Measurements from ENCODE around the gene TUBGCP6. TPM values are rescaled to one million over a fixed set of nuclear protein-coding genes. Genes with fewer than 3 reads are reported as not detected.
"Not testable (repeated sequence)": the region's sequence is repeated elsewhere in the genome, so short reads cannot be mapped to it uniquely, and the experiment has no call there.

The TUBGCP6 gene
- total RNA-seq, 1 donor from 2014 or later, result 17.2 TPM

DNA sequence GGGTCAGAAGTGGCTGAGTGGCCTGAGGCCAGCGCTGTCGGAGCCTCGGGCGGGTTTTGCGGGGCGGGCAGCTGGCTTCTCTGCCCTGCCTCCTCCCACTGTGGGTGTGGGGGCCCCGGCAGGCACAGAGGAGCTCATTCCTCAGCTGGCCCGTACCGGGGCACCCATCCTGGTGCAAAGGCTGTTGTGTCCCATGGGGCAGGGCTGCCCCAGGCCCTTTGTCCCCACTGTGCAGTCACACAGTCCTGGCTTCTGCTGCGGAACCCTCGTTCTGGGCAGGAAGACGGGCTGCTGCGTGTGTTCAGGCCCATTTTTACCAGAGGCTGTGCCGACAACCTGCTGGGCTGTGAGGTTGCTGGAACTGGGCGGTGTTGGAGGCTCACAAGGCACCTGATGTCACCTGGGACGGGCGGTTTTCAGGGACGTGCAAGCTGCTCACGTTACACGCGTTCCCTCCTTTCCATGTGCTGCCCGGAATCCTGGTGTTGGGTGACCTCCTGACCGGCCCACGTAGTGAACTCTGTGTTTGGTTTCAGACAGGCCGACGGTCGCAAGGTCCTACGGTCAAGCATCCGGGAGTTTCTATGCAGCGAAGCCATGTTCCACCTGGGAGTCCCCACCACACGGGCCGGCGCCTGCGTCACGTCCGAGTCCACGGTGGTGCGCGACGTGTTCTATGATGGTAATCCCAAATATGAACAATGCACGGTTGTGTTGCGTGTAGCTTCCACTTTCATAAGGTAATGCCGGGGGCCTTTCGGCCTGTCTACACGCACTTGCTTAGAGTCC is 38.8 kb downstream of the TUBGCP6 start:
- peak overlapping the region in 1 of 3 donors; percentile 57 for H3K9ac ChIP-seq (ENCODE audit: low read depth in 1 of 3, low read length in 3 of 3)
- H3K27me3 ChIP-seq (ENCODE audit: control insufficient read depth in 3 of 3, insufficient read depth in 3 of 3, low read length in 3 of 3), result no peaks in the 10 kb centered on the region
- H3K36me3 ChIP-seq (ENCODE audit: control insufficient read depth in 3 of 3, insufficient read depth in 3 of 3, low read length in 3 of 3), result peaks cover 30 to 42% (median 32%) of the 10 kb centered on the region in 3 donors
- H3K4me3 ChIP-seq (ENCODE audit: low read length in 3 of 3), result no peak overlapping the region
- peaks cover 27 to 44% (median 43%) of the 10 kb centered on the region in 3 donors for H3K4me1 ChIP-seq (ENCODE audit: control insufficient read depth in 3 of 3, insufficient read depth in 3 of 3, low read length in 3 of 3)
- no peaks in the 10 kb centered on the region for H3K9me3 ChIP-seq (ENCODE audit: control insufficient read depth in 3 of 3, low read length in 3 of 3)
- H3K27ac ChIP-seq (ENCODE audit: low read depth, low read length), result no peak overlapping the region

DNA sequence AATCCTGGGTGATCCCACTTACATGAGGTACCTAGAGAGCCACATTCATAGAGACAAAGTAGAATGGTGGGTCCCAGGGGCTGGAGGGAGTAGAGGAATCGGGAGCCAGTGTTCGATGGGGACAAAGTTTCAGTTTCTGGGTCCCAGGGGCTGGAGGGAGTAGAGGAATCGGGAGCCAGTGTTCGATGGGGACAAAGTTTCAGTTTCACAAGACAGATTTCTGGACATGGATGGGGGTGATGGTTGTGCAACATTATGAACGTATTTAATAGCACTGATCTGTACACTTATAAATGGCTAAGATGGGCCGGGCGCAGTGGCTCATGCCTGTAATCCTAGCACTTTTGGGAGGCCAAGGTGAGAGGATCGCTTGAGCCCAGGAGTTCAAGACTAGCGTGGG is 39.8 kb downstream of the TUBGCP6 start:
- not testable (repeated sequence) for H3K27me3 ChIP-seq (ENCODE audit: control insufficient read depth in 3 of 3, insufficient read depth in 3 of 3, low read length in 3 of 3); H3K9ac ChIP-seq (ENCODE audit: low read depth in 1 of 3, low read length in 3 of 3); H3K9me3 ChIP-seq (ENCODE audit: control insufficient read depth in 3 of 3, low read length in 3 of 3); H3K4me3 ChIP-seq (ENCODE audit: low read length in 3 of 3); H3K27ac ChIP-seq (ENCODE audit: low read depth, low read length)
- Histone ChIP-seq H3K36me3 (ENCODE audit: control insufficient read depth in 3 of 3, insufficient read depth in 3 of 3, low read length in 3 of 3) (peaks cover 22 to 32% (median 23%) of the 10 kb centered on the region in 3 donors), H3K4me1 (ENCODE audit: control insufficient read depth in 3 of 3, insufficient read depth in 3 of 3, low read length in 3 of 3) (peaks cover 30 to 46% (median 45%) of the 10 kb centered on the region in 3 donors)

DNA sequence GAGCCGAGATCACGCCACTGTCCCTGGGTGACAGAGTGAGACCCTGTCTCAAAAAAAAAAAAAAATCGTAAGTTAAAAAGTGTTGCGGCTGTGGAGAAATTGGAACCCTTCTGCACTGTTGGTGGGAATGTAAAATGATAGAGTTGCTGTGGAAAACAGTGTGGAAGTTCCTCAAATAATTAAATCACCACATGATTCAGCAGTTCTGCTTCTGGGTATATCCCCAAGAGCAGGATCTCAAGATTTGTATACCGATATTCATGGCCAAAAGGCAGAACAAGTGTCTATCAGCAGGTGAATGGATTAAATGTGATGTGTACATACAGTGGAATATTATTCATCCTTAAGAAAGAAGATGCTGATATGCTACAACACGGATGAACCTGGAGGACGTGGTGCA is 40.3 kb downstream of the TUBGCP6 start:
- no peak overlapping the region for H3K4me3 ChIP-seq (ENCODE audit: low read length in 3 of 3)
- no peak overlapping the region for H3K27ac ChIP-seq (ENCODE audit: low read depth, low read length)
- no peaks in the 10 kb centered on the region for H3K9me3 ChIP-seq (ENCODE audit: control insufficient read depth in 3 of 3, low read length in 3 of 3)
- peaks cover 34 to 50% (median 49%) of the 10 kb centered on the region in 3 donors for H3K4me1 ChIP-seq (ENCODE audit: control insufficient read depth in 3 of 3, insufficient read depth in 3 of 3, low read length in 3 of 3)
- H3K36me3 ChIP-seq (ENCODE audit: control insufficient read depth in 3 of 3, insufficient read depth in 3 of 3, low read length in 3 of 3), result peaks cover 20 to 31% (median 22%) of the 10 kb centered on the region in 3 donors
- H3K9ac ChIP-seq (ENCODE audit: low read depth in 1 of 3, low read length in 3 of 3), result no peak overlapping the region
- no peaks in the 10 kb centered on the region for H3K27me3 ChIP-seq (ENCODE audit: control insufficient read depth in 3 of 3, insufficient read depth in 3 of 3, low read length in 3 of 3)

DNA sequence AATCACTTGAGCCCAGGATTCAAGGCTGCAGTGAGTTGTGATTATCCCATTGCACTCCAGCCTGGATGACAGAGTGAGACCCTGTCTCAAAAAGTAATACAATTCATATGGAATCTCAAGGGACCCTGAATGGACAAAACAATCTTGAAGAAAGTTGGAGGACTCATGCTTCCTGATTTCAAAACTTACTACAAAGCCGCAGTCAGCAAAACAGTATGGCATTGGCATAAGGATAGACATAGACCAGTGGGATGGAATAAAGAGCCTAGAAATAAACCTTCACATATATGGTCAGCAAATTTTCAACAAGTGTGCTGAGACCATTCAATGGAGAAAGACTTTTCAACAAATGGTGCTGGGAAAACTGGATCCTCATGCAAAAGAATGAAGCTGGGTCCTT is 41.5 kb downstream of the TUBGCP6 start:
- no peak overlapping the region for H3K27ac ChIP-seq (ENCODE audit: low read depth, low read length)
- peaks cover 36 to 50% (median 44%) of the 10 kb centered on the region in 3 donors for H3K4me1 ChIP-seq (ENCODE audit: control insufficient read depth in 3 of 3, insufficient read depth in 3 of 3, low read length in 3 of 3)
- peaks cover 15 to 24% (median 18%) of the 10 kb centered on the region in 3 donors for H3K36me3 ChIP-seq (ENCODE audit: control insufficient read depth in 3 of 3, insufficient read depth in 3 of 3, low read length in 3 of 3)
- H3K9ac ChIP-seq (ENCODE audit: low read depth in 1 of 3, low read length in 3 of 3), result no peak overlapping the region
- H3K27me3 ChIP-seq (ENCODE audit: control insufficient read depth in 3 of 3, insufficient read depth in 3 of 3, low read length in 3 of 3), result no peaks in the 10 kb centered on the region
- H3K4me3 ChIP-seq (ENCODE audit: low read length in 3 of 3), result no peak overlapping the region
- no peaks in the 10 kb centered on the region for H3K9me3 ChIP-seq (ENCODE audit: control insufficient read depth in 3 of 3, low read length in 3 of 3)

DNA sequence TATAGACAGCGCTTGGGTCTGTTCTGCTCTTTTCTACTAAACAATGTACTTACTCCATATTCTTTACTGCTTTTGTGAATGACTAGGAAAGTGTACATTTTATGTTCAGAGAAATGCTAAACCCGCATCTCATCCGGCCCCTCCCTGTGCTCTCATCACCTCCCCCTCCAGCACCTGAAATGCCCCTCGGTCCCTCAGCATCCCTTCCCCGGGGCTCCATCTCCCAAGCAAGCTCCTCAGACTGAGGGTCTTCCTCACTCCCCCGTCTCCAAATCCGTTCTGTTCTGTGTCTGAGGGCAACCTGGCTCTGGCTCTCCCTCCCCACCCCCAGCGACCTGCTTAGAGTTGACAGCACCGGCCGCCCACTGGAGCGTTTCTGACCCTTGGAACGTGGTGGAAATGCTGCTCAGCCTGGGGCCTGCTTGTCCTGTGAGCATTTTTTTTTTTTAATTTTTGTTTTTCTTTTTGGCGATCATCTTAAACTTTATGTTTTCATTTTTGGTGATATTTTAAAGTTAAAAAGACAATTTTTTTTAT is 42.6 kb downstream of the TUBGCP6 start:
- H3K36me3 ChIP-seq (ENCODE audit: control insufficient read depth in 3 of 3, insufficient read depth in 3 of 3, low read length in 3 of 3), result peaks cover 12 to 20% (median 12%) of the 10 kb centered on the region in 3 donors
- H3K4me1 ChIP-seq (ENCODE audit: control insufficient read depth in 3 of 3, insufficient read depth in 3 of 3, low read length in 3 of 3), result peaks cover 33 to 44% (median 36%) of the 10 kb centered on the region in 3 donors
- no peaks in the 10 kb centered on the region for H3K9me3 ChIP-seq (ENCODE audit: control insufficient read depth in 3 of 3, low read length in 3 of 3)
- no peaks in the 10 kb centered on the region for H3K27me3 ChIP-seq (ENCODE audit: control insufficient read depth in 3 of 3, insufficient read depth in 3 of 3, low read length in 3 of 3)
- peak overlapping the region; percentile 72 to 85 (median 81) for H3K9ac ChIP-seq (ENCODE audit: low read depth in 1 of 3, low read length in 3 of 3)
- H3K27ac ChIP-seq (ENCODE audit: low read depth, low read length), result no peak overlapping the region
- H3K4me3 ChIP-seq (ENCODE audit: low read length in 3 of 3), result peak overlapping the region; percentile 70 to 81 (median 77)

DNA sequence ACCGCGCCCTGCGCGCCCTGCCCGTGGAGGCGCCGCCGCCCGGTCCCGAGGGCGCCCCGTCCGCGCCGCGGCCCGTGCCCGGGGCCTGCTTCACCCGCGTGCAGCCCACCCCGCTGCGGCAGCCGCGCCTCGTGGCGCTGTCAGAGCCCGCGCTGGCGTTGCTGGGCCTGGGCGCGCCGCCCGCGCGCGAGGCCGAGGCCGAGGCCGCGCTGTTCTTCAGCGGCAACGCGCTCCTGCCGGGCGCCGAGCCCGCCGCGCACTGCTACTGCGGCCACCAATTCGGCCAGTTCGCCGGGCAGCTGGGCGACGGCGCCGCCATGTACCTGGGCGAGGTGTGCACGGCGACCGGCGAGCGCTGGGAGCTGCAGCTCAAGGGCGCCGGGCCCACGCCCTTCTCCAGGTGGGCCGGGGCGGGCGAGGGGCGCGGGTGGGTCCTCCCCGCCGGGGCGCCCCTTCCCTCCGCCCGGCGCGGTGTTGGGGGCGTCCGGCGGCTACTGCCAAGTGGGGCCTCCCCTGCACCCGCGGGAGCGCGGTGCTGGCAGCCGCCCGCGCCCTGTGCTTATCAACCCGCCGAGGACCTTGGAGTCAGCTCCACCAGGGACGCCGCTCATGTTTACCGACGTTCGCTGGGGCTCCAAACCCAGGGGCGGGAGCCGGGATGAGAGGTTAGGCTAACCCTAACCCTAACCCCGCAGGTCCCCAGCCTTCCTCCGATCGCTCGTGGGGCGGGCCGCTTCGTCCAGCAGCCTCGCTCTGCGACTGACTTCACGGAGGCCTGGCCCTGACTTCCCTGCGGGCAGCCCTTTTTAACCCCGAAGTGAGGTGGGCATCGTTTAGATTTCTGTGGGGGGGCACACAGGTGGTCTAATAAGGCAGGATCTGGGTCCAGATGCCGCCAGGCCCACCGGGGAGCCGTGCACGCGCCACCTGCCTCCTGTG is 43.4 kb downstream of the TUBGCP6 start:
- H3K4me1 ChIP-seq (ENCODE audit: control insufficient read depth in 3 of 3, insufficient read depth in 3 of 3, low read length in 3 of 3), result peaks cover 28 to 37% (median 31%) of the 10 kb centered on the region in 3 donors
- peak overlapping the region; percentile 72 to 85 (median 81) for H3K9ac ChIP-seq (ENCODE audit: low read depth in 1 of 3, low read length in 3 of 3)
- no peak overlapping the region for H3K27ac ChIP-seq (ENCODE audit: low read depth, low read length)
- peak overlapping the region; percentile 70 to 81 (median 77) for H3K4me3 ChIP-seq (ENCODE audit: low read length in 3 of 3)
- peaks cover 12 to 15% (median 14%) of the 10 kb centered on the region in 3 donors for H3K36me3 ChIP-seq (ENCODE audit: control insufficient read depth in 3 of 3, insufficient read depth in 3 of 3, low read length in 3 of 3)
- no peaks in the 10 kb centered on the region for H3K9me3 ChIP-seq (ENCODE audit: control insufficient read depth in 3 of 3, low read length in 3 of 3)
- H3K27me3 ChIP-seq (ENCODE audit: control insufficient read depth in 3 of 3, insufficient read depth in 3 of 3, low read length in 3 of 3), result no peaks in the 10 kb centered on the region

DNA sequence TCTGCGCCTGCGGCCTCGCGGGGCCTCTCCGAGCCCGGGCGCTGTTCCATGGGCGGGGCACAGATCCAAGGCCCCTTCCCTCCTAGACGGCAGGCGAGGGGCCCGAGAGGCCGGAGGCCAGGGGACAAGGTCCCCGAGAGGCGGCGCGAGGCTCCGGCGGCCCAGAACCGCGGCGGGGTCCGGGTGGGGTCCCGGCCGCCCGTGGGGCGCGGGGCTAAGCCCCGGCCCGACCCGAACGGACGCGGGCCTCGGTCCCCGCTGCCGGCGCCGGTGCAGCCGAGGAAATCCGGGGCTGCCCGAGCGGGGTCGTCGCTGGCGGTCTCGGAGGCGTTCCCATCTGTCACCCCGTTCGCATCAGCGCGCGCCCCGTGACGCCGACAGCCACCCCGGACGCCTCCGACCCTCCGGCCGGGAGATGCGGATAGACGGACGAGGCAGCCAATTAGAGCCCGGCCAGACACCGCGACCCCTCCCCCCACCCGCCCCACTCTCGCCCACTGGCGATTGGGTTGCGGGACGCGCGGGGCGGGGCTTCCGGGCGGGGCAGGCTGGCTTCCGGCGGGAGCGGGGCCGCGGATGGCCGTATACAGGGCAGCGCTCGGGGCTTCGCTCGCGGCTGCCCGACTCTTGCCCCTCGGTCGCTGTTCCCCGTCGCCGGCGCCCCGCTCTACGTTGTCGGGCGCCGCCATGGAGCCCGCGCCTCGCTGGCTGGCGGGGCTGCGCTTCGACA is 44.2 kb downstream of the TUBGCP6 start, which contains the start of gene SELENOO:
Gene SELENOO (plus strand): TSS at position 551 of the 730 bp plus-strand sequence. CDS start 26 bp downstream, at position 577.
- no peaks in the 10 kb centered on the region for H3K27me3 ChIP-seq (ENCODE audit: control insufficient read depth in 3 of 3, insufficient read depth in 3 of 3, low read length in 3 of 3)
- peaks cover 5 to 12% (median 9%) of the 10 kb centered on the region in 3 donors for H3K36me3 ChIP-seq (ENCODE audit: control insufficient read depth in 3 of 3, insufficient read depth in 3 of 3, low read length in 3 of 3)
- H3K27ac ChIP-seq (ENCODE audit: low read depth, low read length), result no peak within 1 kb of the TSS
- peak within 1 kb of the TSS; percentile 72 to 85 (median 81) for H3K9ac ChIP-seq (ENCODE audit: low read depth in 1 of 3, low read length in 3 of 3)
- H3K9me3 ChIP-seq (ENCODE audit: control insufficient read depth in 3 of 3, low read length in 3 of 3), result no peaks in the 10 kb centered on the region
- peaks cover 19 to 29% (median 22%) of the 10 kb centered on the region in 3 donors for H3K4me1 ChIP-seq (ENCODE audit: control insufficient read depth in 3 of 3, insufficient read depth in 3 of 3, low read length in 3 of 3)
- peak within 1 kb of the TSS; percentile 70 to 81 (median 81) for H3K4me3 ChIP-seq (ENCODE audit: low read length in 3 of 3)

DNA sequence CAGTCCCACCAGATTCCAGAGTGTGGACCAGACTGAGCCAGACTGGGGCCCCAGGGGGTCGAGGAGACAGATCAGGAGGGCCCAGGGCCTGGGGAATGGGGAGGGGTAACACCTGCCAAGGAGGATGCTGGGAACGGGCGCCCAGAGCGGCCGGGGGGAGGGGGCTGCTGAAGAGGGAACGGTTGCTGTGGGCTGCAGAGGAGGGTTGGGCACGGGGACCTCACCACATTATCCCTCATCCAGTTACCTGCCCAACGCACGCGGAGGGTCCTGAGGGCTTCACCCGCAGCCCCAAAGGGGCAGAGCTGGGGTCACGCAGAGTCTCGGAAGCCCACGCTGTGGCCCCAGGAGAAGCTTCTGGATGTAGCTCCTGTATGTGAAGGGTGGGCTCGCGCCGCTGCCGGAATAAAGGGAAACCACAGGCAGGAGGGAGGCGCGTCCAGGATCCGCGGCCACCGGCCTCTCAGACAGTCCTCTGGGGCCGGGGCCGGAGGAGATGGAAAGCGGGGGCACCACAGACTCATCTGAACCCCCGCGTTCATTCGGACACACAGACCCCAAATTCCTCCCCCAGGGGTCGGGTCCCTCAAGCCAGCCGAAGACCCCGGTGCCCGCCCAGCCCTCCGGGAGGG is 44.9 kb downstream of the TUBGCP6 start:
- no peaks in the 10 kb centered on the region for H3K27me3 ChIP-seq (ENCODE audit: control insufficient read depth in 3 of 3, insufficient read depth in 3 of 3, low read length in 3 of 3)
- peak overlapping the region in 2 of 3 donors; percentile 71 to 83 for H3K9ac ChIP-seq (ENCODE audit: low read depth in 1 of 3, low read length in 3 of 3)
- H3K4me1 ChIP-seq (ENCODE audit: control insufficient read depth in 3 of 3, insufficient read depth in 3 of 3, low read length in 3 of 3), result peaks cover 17 to 24% (median 18%) of the 10 kb centered on the region in 3 donors
- H3K9me3 ChIP-seq (ENCODE audit: control insufficient read depth in 3 of 3, low read length in 3 of 3), result no peaks in the 10 kb centered on the region
- H3K4me3 ChIP-seq (ENCODE audit: low read length in 3 of 3), result peak overlapping the region; percentile 43 to 81 (median 81)
- no peak overlapping the region for H3K27ac ChIP-seq (ENCODE audit: low read depth, low read length)
- peaks cover 5 to 14% (median 12%) of the 10 kb centered on the region in 3 donors for H3K36me3 ChIP-seq (ENCODE audit: control insufficient read depth in 3 of 3, insufficient read depth in 3 of 3, low read length in 3 of 3)
